Activated gamma-delta T cell (primary cell): ENCODE measurements around the gene GAS6.
"Not testable (repeated sequence)": the region's sequence is repeated elsewhere in the genome, so short reads cannot be mapped to it uniquely, and the experiment has no call there.

Source experiments
- DNase-seq: peaks from one replicate; lab custom pipeline; 2025; lab: John Stamatoyannopoulos, UW

GAS6 gene

DNA sequence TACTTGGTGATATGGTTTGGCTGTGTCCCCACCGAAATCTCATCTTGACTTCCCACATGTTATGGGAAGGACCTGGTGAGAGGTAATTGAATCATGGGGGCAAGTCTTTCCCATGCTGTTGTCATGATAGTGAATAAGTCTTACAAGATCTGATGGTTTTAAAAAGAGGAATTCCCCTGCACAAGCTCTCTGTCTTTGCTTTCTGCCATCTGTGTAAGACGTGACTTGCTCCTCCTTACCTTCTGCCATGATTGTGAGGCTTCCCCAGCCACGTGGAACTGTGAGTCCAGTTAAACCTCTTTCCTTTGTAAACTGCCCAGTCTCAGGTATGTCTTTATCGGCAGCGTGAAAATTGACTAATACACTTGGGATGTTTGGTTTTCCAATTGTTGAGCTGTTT lies 4.0 kb upstream of the GAS6 start:
- DNase-seq: not testable (repeated sequence)

DNA sequence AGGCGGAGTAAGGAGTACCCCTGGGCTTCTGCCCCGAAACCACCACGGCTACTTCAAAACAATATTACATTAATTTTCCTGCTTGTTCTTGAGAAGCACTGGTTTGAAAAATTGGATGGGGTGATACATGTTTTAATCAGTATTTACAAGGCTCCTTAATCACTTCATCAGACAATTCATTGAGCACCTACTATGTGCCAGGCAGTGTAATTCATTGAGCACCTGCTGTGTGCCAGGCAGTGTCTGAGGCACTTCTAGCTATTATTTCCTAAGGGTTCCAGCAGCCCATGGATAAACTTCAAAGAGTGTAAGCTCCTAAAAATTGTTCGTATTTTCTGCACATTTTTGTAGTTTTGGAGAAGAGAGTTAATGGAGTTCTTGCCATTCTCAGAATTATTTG lies 1.6 kb upstream of the GAS6 start:
- DNase-seq: no peak

DNA sequence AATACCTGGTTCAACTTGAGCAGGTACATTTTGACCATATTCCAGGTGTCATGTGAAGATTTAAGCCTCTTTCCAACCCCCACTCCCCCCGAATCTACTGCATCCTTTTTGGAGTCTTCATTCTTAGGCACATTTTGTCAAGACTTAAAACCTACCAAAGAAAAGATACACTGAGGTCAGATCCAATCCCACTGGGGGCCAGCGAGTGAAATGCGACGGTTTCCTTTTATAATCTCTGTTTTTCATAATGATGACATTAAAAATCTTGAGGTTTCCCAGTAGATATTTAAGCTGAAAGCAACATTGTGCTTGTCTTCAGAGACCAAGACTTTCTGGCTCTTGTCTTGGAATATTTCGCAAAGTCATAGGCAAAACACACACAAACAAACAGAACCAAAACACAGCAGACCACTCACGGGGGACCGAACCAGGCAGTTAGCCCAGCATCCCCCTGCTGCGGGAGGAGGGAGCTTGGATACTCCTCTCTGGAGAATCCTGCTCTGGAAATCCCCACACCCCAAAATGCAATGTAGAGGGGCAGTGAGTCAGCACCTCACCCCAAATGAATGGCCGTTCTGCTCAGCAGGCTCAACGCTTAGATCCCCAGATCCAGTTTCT lies 506 bp upstream of the GAS6 start:
- DNase-seq: no peak

DNA sequence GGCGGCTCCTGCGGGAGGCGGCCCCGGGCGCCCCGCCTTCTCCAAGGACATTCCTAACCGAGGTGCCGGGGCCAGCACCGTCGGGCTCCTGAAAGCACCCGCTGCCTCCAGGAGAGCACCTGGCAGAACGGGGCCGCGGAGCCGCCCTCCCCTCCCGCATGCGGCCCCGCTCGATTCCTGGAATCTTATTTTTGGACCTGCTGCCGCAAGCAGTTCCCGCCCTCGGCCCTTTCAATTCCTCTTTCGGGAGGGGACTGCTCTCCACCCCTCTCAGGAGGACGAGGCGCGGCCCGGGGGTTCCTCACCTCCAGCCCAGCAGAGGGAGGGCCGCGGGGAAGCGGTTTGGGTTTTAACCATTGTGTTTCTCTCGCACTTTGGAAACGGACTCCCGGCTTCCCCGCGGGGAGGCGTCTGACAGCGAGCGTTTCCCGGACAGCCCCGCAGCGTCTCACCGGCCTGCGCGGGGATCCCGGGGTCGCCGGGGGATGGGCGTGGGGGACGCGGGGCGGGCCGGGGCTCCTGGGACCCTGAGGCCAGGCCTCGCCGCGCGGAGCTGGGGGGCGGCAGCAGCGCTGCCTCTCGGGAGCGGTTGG lies 849 bp downstream of the GAS6 start:
- DNase-seq: no peak

GRCh38 chr13:113862191-113862930 lies 1.5 kb downstream of the GAS6 start:
- no peak for DNase-seq

DNA sequence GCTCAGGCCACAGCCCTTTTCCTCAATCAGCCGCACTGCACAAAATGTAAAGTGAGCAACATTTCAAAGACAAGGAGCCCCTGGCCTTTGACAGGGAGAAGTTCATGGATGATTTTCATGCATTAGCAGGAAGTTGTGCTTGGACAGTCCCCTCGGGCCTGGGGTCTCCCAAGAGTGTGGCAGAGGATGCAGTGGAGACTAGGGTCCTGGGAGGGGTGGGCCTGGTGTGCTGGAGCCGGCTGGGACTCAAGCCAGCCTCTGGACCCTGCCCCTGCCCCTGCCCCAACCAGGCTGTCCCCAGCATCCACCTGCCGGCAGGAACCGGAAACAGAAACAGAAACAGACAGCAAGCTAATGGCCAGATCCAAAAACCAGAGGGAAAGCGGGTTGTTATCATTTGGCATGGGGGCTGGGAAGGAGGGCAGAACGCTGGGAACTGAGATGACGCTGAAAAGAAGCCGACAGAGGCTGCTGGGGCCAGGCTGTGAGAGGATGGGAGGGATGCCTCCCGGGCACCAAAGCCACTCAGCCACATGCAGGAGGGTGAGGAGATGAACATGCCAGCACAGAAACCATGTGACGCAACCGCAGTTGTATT lies 2.3 kb downstream of the GAS6 start:
- DNase-seq: no peak

- no peak for DNase-seq
Observed at GRCh38 chr13:113860665-113861432, 3.0 kb downstream of the GAS6 start.

DNA sequence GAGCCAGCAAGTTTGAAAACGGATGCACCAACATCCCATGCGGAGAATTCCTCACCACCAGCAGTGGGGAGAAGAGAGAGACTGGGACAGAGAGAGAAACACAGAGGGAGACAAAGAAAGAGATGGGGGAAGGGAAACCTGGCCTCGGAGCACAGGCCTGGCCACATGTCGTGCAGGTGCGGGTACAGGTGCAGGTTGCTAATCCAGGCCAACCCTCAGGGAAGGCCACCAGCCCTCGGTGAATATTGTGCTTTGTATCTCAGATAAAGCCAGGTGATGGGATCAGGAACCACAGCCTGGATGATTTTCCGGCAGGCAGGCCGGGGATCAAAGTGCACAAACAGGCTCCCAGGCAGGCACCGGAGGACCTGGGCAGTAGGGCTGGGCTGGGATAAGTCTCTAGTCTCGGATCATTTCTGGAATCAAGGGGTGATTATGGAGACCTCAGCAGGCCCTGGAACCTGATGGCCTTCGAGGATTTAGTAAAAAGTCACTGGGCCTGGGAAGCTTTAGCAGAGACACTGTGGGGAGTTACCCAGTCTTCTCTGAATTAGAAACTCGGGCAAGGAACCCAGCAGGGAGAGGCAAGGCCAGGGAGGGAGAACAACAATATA lies 3.7 kb downstream of the GAS6 start:
- DNase-seq: no peak

- DNase-seq: no peak
Observed at GRCh38 chr13:113859311-113860050, 4.4 kb downstream of the GAS6 start.

- DNase-seq: no peak
Observed at GRCh38 chr13:113857531-113858195, 6.2 kb downstream of the GAS6 start.

GRCh38 chr13:113856716-113857065 lies 7.2 kb downstream of the GAS6 start:
- DNase-seq: no peak

GRCh38 chr13:113855931-113856715 lies 7.8 kb downstream of the GAS6 start:
- no peak for DNase-seq

DNA sequence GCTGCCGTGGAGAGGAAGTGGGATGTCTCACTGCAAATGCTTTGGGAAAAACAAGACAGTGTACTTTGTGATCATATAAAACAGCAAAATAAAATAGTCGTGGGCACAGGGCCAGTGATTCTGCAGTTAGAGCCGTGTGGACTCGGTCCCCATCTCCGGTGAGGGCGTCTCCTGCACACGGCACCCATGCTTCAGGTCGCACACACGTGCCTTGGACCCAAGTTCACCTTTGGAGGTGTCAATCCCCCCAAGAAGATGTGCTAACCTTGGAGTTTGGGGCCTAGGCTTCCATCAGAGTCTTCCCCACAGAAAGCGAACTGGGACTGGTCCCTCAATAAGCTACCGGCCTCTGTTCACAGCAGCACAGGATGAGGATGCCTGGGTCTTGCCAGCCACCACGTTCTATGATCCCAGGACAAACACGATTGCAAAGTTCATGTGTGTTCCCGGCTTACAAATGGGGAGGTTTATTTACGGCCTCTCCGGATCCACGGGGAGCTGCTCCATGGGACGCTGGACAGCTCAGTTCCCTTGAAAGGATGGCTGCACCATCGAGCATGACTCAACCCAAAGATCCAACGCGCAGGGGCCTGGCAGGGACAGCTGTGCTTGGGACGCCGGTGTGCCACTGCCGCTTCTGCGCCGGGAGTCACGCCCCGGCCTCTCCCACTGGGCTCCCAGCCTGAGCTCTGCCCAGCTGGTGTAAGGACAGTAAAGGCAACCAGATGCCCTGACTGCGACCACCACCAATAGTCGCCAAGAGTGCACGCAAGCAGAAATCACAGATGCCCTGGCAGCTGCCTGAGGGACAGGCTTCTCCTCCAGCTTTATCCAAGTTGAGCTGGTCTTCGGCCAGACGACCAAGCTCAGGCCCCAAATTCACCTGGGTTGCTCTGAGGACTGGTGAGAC lies 8.6 kb downstream of the GAS6 start:
- DNase-seq: no peak

GRCh38 chr13:113854238-113855011 lies 9.5 kb downstream of the GAS6 start:
- no peak for DNase-seq

GRCh38 chr13:113853518-113854237 lies 10.2 kb downstream of the GAS6 start:
- no peak for DNase-seq

DNA sequence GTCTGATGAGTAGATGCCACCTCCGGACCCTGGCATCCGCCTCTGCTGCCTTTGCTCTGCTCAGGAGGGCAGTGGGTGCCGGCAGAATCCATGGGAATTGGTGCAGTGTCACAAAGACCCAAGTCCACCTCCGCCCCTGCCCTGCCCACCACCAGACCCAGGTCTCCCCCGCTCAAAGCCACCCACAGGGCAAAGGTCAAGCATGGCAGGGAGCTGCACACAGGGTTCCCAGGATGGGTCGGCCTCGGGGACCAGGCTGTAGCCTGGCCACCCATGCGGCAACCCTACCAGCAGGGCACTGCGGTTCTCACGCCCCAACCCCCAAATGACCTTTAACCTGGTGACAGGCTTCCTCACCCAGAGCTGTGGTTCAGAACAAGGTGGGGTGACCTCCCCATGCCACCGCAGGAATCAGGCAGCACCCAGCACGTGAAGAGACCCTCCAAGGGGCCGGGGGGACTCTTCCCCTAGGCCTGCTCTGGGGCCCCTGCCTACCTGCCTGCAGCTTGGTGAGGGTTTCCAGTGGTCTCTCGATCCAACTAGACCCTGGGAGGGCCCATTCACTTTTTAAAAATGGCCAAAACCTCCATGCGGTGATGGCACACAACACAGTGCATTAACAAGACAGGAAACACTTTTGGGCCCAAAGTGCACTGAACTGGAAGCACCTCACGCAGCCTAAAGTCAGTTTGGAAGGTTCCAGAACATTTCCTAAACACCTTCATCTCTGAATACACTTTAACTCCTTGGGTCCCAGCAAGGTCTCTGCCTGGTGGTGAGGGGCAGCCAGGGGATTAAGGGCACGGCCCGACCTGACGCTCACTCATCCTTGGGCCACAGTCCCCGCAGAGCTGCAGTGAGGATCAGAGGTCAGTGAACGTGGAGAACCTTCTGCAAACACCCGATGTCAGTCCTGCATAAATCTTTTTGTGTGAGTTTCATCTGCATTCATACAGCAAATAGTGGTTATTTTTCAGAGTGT lies 11.0 kb downstream of the GAS6 start:
- no peak for DNase-seq
